H7 (cell line): ENCODE results near the gene KIRREL3. TPM values are rescaled to one million over a fixed set of nuclear protein-coding genes. Genes with fewer than 3 reads are reported as not detected.

Experiments
- DNase-seq: peaks from one replicate; pipeline ENCODE4 v3.0.0; 2012
- H3K27me3 ChIP-seq: 2 replicates; pipeline ENCODE4 v1.6.0; 2011; ENCODE audit warnings: mild to moderate bottlenecking, low read length; ENCODE audit not compliant: control insufficient read depth, insufficient read depth
- H3K36me3 ChIP-seq: replicated peaks from 2 replicates; pipeline ENCODE4 v1.5.1; 2011; ENCODE audit warnings: low read length; ENCODE audit not compliant: control insufficient read depth, insufficient read depth
- H3K4me3 ChIP-seq: 2 replicates; pipeline ENCODE4 v1.5.1; 2011; ENCODE audit warnings: low read depth, mild to moderate bottlenecking, control low read depth, low read length, moderate library complexity; ENCODE audit not compliant: insufficient read depth
- total RNA-seq: library from RNA; depleted of rRNA; stranded (reverse); fragments of >200 nt; shearing (Covaris generic); gene quantifications from 2 replicates; pipeline ENCODE4 v1.2.3, GENCODE V29; 2014

Gene KIRREL3
- total RNA-seq, 1 experiment from 2014 or later: 0.10 TPM

DNA sequence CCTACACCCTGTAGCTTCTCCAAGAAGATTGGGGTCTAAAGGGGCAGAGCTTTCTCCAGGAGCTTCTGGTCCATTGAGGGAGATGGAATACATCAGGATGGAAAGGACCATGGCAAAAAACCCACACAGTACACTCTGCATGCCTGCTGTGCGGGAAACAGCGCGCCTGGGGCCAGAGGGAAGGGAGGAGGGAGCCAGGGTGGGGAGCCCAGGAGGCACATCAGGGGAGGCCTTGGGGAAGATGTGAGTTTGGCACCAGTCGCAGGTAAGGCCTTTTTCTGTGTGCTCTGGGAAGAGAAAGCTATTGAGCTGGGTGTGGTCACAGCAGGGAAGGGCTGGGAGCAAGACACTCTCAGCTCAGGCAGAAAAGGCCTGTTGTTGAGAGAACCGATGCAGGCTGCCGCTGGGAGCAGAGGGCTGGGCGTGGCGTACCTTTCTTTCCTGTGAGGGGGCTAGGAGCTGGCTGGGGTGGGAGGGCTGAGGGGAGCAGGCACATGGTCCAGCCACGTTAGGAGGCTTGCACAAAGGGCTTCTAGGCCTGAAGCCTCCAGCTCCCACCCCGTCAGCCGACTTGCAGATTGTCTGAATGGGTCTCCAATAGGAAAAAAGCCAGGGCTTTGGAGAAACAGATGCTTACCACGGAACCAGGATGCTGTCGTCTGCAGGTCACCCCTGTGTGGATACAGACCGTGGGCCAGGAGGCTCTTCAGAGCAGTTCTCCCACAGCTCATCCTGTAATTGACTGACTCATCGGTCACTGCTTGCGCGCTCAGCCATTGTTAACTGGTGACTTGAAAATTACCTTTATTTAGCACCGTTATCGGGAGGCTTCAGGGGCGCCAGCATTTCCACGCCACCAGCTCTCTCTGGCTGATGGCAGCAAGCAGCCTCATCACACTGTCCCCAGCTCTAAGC, 407.8 kb downstream of the KIRREL3 start:
- no peaks in the 10 kb centered on the region for H3K27me3 ChIP-seq
- DNase-seq: peak; percentile 75

GRCh38 chr11:126591966-126592489, 408.5 kb downstream of the KIRREL3 start:
- no peak for DNase-seq
- Histone ChIP-seq H3K36me3 (no peaks in the 10 kb centered on the region), H3K4me3 (no peak overlapping the region), H3K27me3 (no peaks in the 10 kb centered on the region)

More for the DNA sequence above, 407.8 kb downstream of the KIRREL3 start:
- Histone ChIP-seq H3K4me3 (no peak overlapping the region), H3K36me3 (no peaks in the 10 kb centered on the region)

GRCh38 chr11:126589492-126589803, 411.1 kb downstream of the KIRREL3 start:
- no peak overlapping the region for H3K4me3 ChIP-seq
- H3K27me3 ChIP-seq: no peaks in the 10 kb centered on the region
- no peak for DNase-seq

DNA sequence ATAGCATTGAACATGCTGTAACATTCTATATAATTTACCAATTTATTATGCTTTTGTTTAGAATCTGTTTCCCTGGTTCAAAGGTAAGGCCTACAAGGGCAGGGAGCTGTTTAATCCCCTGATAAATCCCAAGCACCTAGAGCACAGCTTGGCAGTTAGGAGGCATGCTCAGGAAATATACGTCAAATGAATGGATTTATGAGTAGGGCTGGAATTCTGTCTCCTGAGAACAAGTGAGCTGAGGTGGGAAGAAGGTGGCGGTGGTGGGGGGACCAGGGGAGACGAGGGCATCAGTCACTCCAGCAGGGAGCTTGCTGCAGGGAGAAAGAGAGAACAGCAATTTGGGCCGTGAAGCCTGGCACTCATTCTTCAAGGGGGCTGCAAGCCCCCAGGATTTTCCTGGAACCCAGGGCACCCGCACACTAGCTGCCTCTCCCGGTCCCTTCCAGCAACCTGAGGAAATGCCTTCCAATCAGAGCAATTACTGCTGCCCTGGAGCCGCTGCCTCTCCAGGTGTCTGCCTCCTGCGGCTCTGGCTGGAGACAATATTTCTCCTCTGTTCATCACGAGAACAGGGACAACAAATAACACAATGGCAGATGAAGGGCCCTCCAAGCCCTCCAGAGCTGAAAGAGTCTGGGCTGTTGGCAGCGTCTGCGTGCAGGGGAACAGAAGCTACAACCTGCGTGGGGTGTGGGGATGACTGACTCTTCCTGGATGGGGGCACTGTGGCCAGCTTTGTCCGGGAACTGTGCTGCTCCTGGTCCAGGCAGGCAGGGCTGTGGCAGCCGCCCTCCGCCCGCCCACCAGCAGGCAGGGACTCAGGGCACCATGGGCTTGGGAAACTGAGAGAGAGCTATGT, 411.7 kb downstream of the KIRREL3 start:
- DNase-seq: no peak
- H3K27me3 ChIP-seq: no peaks in the 10 kb centered on the region
- H3K4me3 ChIP-seq: no peak overlapping the region
- H3K36me3 ChIP-seq: no peaks in the 10 kb centered on the region

More at GRCh38 chr11:126589492-126589803, 411.1 kb downstream of the KIRREL3 start:
- no peaks in the 10 kb centered on the region for H3K36me3 ChIP-seq

- no peaks in the 10 kb centered on the region for H3K36me3 ChIP-seq
- H3K27me3 ChIP-seq: no peaks in the 10 kb centered on the region
- no peak for DNase-seq
- no peak overlapping the region for H3K4me3 ChIP-seq
These were observed 413.0 kb downstream of the KIRREL3 start for GRCh38 chr11:126587541-126587940.

DNA sequence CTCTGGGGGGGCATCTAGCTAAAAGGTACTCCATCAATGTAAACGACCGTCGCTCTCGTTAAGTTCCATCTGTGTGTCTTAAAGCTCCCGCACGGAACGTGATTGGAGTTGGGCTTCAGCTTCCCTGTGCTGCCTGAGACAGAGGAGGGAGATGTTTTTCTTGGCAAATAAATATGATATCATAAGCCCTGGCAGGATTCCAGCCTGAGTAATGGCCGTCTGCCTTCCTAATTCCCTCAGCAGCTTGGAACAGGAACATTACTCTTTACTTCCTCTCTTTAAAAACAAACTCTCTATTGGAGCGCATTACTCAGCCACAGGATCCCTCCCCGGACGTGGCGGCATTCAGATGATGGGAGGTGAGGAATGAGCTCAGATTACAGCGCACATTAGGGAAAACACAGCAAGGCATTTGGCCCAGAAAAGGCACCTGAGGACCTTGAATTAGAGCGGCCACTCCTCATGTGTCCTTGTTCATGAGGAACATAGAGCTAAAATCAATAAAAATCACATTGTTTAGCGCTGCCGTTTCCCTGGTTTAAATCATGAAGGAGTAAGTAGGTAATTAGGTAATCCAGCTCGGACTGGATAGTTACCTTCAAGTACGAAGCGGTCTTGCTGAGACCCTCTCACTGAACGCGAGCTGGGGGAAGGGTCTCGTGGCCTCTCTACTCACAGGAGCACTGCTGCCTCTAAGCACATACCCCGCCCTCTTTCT, 414.6 kb downstream of the KIRREL3 start:
- no peaks in the 10 kb centered on the region for H3K36me3 ChIP-seq
- H3K27me3 ChIP-seq: no peaks in the 10 kb centered on the region
- H3K4me3 ChIP-seq: no peak overlapping the region
- peak; percentile 83 for DNase-seq

DNA sequence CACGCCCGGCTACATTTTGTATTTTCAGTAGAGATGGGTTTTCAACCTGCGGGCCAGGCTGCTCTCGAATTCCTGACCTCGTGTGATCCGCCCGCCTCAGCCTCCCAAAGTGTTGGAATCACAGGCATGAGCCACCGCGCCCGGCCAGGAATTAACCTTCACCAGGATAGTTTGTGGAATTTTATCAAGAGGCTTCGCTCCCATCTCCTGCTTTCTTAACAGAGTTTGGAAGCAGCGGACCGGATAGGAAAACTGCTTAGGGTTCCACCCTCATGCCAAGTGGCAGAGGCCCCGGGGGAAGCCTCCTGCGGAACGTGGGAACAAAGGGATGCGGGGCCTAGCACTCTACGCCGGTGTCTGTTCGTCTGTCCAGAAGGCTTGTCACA, 415.2 kb downstream of the KIRREL3 start:
- DNase-seq: no peak
- Histone ChIP-seq H3K4me3 (no peak overlapping the region), H3K27me3 (no peaks in the 10 kb centered on the region), H3K36me3 (no peaks in the 10 kb centered on the region)

- no peak for DNase-seq
- Histone ChIP-seq H3K36me3 (no peaks in the 10 kb centered on the region), H3K4me3 (no peak overlapping the region), H3K27me3 (no peaks in the 10 kb centered on the region)
These were observed 416.8 kb downstream of the KIRREL3 start for GRCh38 chr11:126583594-126584427.

- no peaks in the 10 kb centered on the region for H3K36me3 ChIP-seq
- no peak overlapping the region for H3K4me3 ChIP-seq
- no peak for DNase-seq
- H3K27me3 ChIP-seq: no peaks in the 10 kb centered on the region; the same call in 1 of the 2 replicates
These were observed 417.5 kb downstream of the KIRREL3 start for GRCh38 chr11:126583101-126583500.

DNA sequence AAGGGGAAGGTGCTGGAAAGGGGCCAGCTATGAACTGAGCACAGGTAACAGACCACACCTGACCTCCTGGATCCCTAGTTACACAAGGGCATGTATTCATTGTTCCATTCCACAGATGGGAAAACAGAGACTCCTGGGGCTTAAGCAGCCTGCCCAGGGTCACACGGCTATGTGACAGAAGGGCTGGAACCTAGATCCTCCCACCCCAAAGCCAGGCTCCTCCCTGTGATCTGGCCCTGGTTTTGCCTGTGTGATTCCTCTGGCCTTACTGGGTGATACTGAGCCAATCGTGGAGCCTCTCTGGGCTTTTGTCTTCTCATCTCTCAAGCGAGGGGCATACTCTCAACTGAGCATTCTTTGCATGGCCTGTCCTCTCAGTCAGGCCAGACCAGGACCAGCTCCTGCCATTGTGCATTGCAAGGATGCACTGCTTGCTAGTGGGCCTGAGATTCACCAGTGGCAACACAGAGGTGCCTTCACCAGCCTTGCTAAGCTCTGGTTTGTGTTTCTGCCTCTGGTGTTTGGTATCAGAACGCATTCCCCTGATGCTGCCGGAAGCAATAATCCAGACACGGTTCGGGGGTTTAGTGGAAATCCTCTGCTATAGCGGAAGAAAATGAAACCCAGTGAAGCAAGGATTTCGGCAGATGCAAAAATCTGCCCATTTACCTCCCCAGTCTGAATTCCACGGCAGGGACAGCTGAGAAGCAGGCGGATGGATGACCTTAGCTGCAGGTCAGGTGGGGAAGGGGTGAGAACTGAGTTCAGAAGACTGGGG, 418.5 kb downstream of the KIRREL3 start:
- H3K36me3 ChIP-seq: no peaks in the 10 kb centered on the region
- no peaks in the 10 kb centered on the region; the same call in 1 of the 2 replicates for H3K27me3 ChIP-seq
- H3K4me3 ChIP-seq: no peak overlapping the region
- peak; percentile 64 for DNase-seq

- H3K27me3 ChIP-seq: no peaks in the 10 kb centered on the region; the same call in 1 of the 2 replicates
- no peak for DNase-seq
- H3K36me3 ChIP-seq: no peaks in the 10 kb centered on the region
- H3K4me3 ChIP-seq: no peak overlapping the region
These were observed 422.1 kb downstream of the KIRREL3 start for GRCh38 chr11:126578426-126578825.

DNA sequence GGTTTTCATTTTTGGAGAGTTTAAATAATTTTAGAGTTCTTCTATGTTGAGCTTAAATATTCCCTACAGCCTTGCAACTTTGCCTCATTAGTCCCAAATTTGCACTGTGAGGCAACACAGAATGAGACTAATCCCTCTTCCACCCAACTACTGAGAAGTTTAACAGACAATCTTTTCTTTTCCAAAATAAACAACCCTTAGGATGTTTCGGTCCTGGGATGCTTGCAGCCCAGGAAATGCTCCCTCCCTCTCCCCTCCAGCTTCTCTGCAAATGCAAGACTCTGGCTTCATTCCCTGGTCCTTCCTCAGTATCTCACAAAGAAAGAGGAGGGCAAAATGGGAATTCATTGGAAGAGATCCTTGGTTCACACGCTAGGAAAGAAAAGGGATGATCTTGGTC, 422.5 kb downstream of the KIRREL3 start:
- H3K36me3 ChIP-seq: no peaks in the 10 kb centered on the region
- H3K27me3 ChIP-seq: no peaks in the 10 kb centered on the region; the same call in 1 of the 2 replicates
- H3K4me3 ChIP-seq: no peak overlapping the region
- DNase-seq: no peak

DNA sequence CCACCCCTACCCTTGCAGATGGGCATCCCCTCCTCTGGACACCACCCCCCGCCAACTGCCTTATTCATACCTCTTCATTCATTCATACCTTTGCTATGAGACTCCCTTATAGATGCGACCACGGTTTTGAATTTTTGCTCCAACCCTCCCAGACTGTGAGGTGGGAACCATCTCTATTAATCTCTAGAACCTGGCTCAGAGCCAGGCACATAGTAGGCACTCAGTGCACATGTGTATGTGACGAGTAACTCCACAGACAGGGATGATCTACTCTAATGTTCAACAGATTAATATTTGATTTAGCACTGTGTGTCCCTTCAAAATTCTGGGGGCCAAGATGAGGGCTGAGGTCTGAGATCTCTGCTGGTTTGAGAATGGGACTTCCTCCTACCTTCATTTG, 424.7 kb downstream of the KIRREL3 start:
- H3K27me3 ChIP-seq: no peaks in the 10 kb centered on the region; the same call in 1 of the 2 replicates
- H3K4me3 ChIP-seq: no peak overlapping the region
- H3K36me3 ChIP-seq: no peaks in the 10 kb centered on the region
- no peak for DNase-seq
